Progenitor cell of endocrine pancreas (in vitro differentiated cells): ENCODE measurements around the gene PRDM5. TPM values are rescaled to one million over a fixed set of nuclear protein-coding genes. Genes with fewer than 3 reads are reported as not detected.

Experiments
- DNase-seq: peaks from one replicate; pipeline ENCODE4 v3.0.0; 2021; ENCODE audit warnings: low spot score; ENCODE audit not compliant: unreplicated experiment
- H3K27ac Mint-ChIP-seq: 2 replicates; pipeline ENCODE4 v1.8.0; 2021; ENCODE audit warnings: mild to moderate bottlenecking, moderate library complexity, mixed read lengths
- H3K27me3 Mint-ChIP-seq: 2 replicates; pipeline ENCODE4 v1.8.0; 2021; ENCODE audit warnings: mixed read lengths
- H3K36me3 Mint-ChIP-seq: 2 replicates; pipeline ENCODE4 v1.8.0; 2022; ENCODE audit warnings: mixed read lengths; ENCODE audit not compliant: insufficient read depth
- H3K4me1 Mint-ChIP-seq: 2 replicates; pipeline ENCODE4 v1.8.0; 2021; ENCODE audit warnings: low read depth, mixed read lengths
- H3K4me3 Mint-ChIP-seq: 2 replicates; pipeline ENCODE4 v1.8.0; 2021; ENCODE audit warnings: low read depth, mild to moderate bottlenecking, moderate library complexity, mixed read lengths
- H3K9me3 Mint-ChIP-seq: 2 replicates; pipeline ENCODE4 v1.8.0; 2021; ENCODE audit warnings: low read depth, mixed read lengths
- total RNA-seq: library from RNA; stranded (reverse); gene quantifications from 2 replicates; pipeline ENCODE4 v1.2.1, GENCODE V29; 2021
- TF ChIP-seq, protein P1 (sequence below): fragments of 200-600 bp; sonication (generic); IDR thresholded peaks from one replicate; pipeline ENCODE4 v1.5.0; 2021; ENCODE audit warnings: antibody characterized with exemption, mild to moderate bottlenecking; ENCODE audit not compliant: unreplicated experiment

PRDM5 gene
- total RNA-seq, 1 donor from 2014 or later: 18.9 TPM

GRCh38 chr4:120839334-120839973 lies 83.1 kb downstream of the PRDM5 start:
- DNase-seq: no peak
- no peak overlapping the region for H3K27ac Mint-ChIP-seq
- no peak overlapping the region for H3K4me3 Mint-ChIP-seq
- H3K27me3 Mint-ChIP-seq: no peaks in the 10 kb centered on the region
- H3K36me3 Mint-ChIP-seq: peaks cover 4% of the 10 kb centered on the region
- H3K9me3 Mint-ChIP-seq: peaks cover 4% of the 10 kb centered on the region
- TF ChIP-seq, protein P1, sequence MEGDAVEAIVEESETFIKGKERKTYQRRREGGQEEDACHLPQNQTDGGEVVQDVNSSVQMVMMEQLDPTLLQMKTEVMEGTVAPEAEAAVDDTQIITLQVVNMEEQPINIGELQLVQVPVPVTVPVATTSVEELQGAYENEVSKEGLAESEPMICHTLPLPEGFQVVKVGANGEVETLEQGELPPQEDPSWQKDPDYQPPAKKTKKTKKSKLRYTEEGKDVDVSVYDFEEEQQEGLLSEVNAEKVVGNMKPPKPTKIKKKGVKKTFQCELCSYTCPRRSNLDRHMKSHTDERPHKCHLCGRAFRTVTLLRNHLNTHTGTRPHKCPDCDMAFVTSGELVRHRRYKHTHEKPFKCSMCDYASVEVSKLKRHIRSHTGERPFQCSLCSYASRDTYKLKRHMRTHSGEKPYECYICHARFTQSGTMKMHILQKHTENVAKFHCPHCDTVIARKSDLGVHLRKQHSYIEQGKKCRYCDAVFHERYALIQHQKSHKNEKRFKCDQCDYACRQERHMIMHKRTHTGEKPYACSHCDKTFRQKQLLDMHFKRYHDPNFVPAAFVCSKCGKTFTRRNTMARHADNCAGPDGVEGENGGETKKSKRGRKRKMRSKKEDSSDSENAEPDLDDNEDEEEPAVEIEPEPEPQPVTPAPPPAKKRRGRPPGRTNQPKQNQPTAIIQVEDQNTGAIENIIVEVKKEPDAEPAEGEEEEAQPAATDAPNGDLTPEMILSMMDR: no peak
- H3K4me1 Mint-ChIP-seq: peaks cover 9% of the 10 kb centered on the region

DNA sequence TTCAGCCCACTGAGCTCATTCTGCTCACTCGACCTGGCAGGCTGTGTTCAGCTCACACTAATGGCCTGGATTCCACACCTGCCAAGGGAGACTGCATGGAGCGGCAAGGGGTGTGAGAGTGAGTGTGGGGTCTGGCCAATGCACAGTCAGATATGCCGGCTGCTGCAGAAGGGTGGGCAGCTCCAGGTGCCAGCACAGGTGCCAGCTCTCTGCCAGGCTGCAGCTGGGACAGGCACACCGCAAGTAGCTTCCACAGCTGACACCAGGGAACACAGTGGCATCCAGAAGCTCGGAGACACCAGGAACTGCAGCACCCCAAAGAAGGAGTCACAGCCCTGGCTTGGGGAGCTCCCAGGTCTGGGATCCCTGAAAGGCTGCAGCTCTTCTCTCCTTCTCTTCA lies 83.7 kb downstream of the PRDM5 start:
- no peak overlapping the region for H3K27ac Mint-ChIP-seq
- no peaks in the 10 kb centered on the region for H3K27me3 Mint-ChIP-seq
- H3K9me3 Mint-ChIP-seq: peaks cover 4% of the 10 kb centered on the region
- TF ChIP-seq, protein P1: no peak
- no peak overlapping the region for H3K4me3 Mint-ChIP-seq
- H3K4me1 Mint-ChIP-seq: peaks cover 7% of the 10 kb centered on the region
- no peak for DNase-seq
- H3K36me3 Mint-ChIP-seq: peaks cover 4% of the 10 kb centered on the region

- peaks cover 6% of the 10 kb centered on the region for H3K4me1 Mint-ChIP-seq
- peaks cover 4% of the 10 kb centered on the region for H3K36me3 Mint-ChIP-seq
These were observed 84.9 kb downstream of the PRDM5 start for GRCh38 chr4:120837656-120838055.

GRCh38 chr4:120835342-120835741 lies 87.2 kb downstream of the PRDM5 start:
- Mint-ChIP-seq H3K27ac (no peak overlapping the region), H3K36me3 (peaks cover 4% of the 10 kb centered on the region), H3K27me3 (no peaks in the 10 kb centered on the region), H3K4me3 (no peak overlapping the region), H3K4me1 (no peaks in the 10 kb centered on the region), H3K9me3 (peaks cover 4% of the 10 kb centered on the region)
- no peak for DNase-seq
- TF ChIP-seq, protein P1: no peak

More at GRCh38 chr4:120837656-120838055, 84.9 kb downstream of the PRDM5 start:
- Mint-ChIP-seq H3K9me3 (peaks cover 4% of the 10 kb centered on the region), H3K27ac (no peak overlapping the region), H3K4me3 (no peak overlapping the region), H3K27me3 (no peaks in the 10 kb centered on the region)
- no peak for DNase-seq
- TF ChIP-seq, protein P1: no peak

- no peak for DNase-seq
- Mint-ChIP-seq H3K36me3 (peaks cover 3% of the 10 kb centered on the region), H3K27me3 (no peaks in the 10 kb centered on the region), H3K4me3 (no peak overlapping the region), H3K4me1 (peaks cover 1% of the 10 kb centered on the region), H3K9me3 (peaks cover 4% of the 10 kb centered on the region), H3K27ac (no peak overlapping the region)
- TF ChIP-seq, protein P1: no peak
These were observed 92.3 kb downstream of the PRDM5 start for GRCh38 chr4:120830204-120830603.
